OCI-M2 (cell line): Measurements from ENCODE around the gene APEH.

Experiments
- DNase-seq: peaks from one replicate; lab custom pipeline; 2025; ENCODE audit not compliant: unreplicated experiment; lab: John Stamatoyannopoulos, UW

Gene APEH

DNA sequence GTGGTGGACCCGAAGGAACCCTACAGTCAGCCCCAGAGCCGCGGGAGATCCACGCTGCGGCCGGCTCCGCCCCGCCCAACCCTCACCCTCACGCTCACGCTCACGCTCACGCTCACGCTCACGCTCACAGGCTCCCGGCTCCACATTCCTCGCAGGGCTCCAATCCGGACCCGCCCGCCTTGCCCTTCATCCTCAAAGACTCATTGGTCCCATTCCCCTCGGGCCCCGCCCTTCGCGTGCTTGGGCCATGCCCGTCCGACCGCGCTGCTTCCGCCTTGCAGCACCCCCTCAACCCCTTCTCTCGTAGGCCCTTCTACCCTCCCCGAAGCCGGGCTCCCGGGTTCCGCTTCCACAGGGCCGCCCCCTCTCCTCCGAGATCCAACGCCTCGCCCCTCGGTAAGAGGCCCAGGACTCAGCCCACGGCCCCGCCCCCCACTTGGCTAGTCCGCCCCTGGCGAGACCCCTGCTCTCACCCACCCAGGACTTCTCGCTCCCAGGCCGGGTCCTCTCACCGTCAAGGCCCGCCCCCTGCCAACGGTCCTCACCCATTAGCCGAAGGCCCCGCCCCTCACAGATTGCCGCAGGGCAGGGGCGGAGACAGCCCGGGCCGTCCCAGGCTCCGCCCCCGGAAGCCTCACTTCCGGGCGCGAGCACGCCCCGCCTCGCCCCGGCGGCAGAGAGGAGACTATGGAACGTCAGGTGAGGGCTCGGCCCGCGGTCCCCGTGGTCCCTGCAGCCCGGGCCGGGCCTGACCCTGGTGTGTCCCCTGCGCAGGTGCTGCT is at the start of gene APEH:
Gene APEH (plus strand): TSS at position 637 of the 782 bp plus-strand sequence. CDS start 51 bp downstream, at position 688.
- DNase-seq, result no peak

DNA sequence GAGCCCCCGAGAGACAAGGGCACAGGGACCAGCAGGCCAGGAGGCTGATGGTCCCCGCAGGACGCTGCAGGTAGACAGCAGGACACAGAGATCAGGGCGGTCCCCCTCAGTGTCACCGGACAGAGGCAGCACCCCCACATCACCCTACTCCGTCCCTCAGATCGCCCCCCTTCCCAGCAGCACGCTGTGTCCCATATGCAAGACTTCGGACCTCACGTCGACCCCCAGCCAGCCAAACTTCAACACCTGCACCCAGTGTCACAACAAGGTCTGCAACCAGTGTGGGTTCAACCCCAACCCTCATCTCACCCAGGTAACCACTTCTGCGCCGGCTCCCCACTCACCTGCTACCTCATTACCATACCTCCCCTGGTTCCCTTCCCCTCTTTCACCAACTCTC is 49.1 kb upstream of the APEH start:
- DNase-seq, result no peak

DNA sequence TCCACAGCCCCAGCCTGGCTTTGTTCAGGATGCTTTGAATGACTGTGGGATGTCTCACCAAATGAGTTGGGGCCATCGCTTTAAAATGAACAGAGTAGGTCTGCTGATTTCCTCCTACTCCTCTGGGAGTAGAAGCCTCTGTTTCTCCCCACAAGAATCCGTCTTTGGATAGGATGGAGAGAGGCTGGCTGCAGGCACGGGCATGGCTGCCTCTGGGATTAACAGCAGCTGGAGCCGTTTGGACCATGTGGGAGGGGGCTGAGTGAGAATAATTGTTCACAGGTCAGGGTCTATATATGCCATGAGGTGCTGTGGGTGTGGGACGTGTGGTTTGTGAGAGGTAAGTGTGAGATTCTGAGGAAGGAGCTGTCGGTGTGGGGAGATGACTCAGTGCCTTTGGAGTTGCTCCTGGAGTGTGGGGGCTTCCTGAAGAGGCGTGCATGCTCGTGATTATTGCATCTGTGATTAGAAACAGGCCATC is 48.0 kb upstream of the APEH start:
- no peak for DNase-seq

DNA sequence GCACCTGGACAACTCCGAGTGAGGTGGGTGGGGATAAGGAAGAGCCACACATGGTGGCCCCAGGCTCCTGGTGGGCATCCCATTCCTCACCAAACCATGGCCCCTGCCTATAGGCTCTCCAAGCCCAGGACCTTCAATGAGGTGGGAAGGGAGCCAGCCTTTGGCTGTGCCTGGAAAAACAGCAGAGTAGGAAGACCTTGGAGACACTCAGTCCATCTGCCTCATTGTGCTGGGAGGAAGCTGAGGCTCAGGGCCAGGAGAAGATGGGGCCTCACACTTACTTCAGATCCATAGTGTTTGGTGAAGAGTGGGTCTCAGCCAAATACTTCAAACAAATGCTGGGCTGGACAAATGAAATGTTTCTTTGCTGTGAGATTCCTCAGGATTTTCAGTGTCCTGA is 47.4 kb upstream of the APEH start:
- DNase-seq, result no peak

DNA sequence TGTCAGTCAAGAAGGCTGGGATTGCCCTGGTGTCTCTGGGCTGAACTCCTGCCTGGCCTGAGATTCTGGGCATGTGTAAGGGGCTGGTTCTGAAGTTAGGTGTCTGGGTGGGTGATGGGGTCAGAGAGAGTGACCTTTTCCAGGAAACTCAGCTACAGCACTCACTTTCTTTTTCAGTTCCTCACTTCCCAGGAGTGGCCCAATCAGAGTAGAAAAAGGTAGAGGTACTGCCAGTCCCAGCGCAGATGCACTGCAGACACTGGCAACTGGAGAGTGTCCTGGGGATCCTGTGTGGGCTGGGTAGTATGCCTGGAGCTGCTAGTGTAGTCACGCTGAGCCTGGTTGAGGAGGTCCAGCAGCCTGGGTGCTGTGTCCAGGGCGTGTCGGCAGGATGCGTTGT is 46.5 kb upstream of the APEH start:
- DNase-seq, result no peak

DNA sequence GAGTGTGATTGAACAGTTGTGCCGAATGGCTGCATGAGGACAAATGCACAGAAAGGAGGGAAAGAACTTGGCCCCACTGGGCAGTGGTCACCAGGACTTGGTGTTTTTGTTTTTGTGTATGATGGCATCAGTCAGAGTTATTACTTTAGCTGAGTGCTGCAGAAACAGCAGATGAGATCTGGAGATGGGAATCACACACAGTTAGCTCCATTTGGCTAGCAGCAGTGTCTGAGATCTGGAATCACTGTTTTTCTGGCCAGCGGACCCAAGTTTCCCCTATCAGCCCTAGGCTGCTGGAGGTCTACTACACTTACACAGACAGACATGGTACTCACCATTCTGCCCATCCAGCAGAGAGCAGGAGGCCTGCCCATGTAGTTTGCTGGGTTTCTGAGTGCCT is 45.9 kb upstream of the APEH start:
- no peak for DNase-seq

DNA sequence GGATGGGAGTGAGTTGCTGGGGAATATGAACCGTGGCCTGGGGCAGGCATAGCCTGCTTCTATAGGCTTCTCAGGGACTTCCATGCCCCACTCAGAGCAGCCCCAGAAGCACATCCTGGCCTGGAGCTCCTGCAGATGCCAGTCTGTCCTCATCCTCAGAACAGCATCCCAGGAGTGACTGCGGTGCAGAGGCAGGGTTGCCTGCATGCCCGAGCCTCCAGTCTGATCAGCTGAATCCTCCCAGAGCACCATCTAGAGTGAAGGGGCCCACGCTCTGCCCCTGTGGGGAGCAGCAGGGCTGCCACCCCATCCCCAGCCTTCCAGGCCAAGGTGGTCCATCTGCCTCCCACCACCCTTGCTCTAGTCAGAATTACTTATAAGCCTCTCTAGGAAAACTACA is 44.7 kb upstream of the APEH start:
- DNase-seq, result no peak

DNA sequence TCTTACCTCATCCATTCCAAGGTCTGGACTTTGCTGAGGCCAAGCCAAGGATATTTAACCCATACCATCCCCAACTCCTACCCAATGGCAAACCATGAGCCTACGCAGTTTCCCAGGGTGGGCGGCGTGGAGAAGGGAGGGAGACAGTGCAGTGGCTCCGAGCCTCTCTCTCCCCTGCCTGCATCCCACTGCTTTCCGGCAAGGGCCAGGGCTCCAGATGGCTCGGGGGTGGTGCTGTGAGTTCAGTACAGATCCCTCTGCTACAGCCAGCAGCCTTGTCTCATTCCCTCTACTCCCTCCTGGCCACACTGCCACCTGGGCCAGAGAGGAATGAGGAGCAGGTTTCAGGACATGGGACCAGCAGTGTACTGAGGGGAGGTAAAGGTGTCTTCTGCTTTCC is 44.3 kb upstream of the APEH start:
- DNase-seq, result no peak

DNA sequence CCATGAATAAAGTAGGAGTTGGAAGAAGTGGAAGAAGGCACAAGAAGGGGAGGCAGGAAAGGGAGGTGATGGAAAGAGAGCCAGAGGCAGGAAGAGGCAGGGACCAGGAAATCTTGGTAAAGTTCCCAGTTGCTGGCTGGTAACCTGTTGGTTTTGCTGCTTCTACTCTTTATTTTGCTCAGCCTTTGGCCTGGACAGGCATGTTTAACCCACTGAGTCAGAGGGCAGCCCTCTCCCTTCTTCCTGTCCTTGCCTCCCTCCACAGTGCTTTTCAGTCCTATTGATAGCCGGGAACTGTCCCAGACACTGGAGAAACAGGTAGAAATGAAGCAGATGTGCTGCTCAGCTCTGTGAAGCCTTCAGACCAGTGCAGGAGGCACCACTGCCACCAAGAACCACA is 43.4 kb upstream of the APEH start:
- DNase-seq, result no peak

DNA sequence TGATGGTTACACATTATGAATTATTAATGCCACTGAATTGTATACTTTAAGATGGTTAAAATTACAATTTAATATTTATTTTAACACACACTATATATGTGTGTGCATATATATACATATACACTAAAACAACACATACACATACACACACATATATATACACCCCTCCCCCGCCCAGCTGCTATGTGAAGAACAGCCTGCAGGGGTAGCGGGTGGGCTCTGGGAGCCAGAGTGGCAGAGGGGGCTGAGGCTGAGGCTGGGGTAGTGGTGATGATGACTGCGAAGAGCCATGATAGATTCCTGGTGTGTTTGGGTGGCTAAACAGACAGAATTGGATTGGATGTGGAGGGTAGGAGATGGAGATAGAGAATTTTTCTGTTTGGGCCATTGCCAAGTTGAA is 39.4 kb upstream of the APEH start:
- no peak for DNase-seq

DNA sequence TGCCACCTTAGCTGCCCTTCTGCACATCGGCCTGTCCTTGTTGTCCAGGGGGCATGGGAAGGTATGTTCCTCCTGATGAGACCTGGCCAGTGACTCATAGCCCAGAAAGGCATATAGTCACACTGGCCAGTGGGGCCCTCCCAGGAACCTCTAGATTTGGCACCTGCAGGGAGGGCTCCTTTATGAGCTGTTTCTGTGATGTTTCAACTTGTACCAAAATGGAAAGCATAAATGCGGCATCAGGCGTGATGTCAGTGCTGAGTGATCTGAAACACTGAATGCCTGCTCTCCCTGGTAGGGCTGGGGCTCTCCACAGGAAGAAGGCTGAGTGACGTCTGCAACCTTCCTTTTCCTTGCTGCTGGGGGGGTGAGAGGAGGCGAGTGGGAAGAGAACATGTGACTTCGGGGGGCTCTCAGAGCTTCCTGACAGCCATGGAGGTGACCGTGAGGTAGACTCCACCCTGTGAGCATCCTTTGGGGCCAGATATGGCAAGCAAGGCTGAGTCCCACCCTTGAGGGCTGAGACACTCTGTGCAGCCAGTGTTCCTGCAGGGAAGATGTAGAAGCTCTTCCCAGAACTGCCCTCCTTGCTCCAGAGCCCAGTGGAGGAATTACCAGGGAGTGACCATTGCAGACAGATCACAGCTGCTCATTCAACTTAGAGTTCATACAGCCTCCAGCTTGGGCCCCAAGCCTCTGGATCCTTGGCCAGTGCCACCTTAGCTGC is 37.1 kb upstream of the APEH start:
- DNase-seq, result no peak

DNA sequence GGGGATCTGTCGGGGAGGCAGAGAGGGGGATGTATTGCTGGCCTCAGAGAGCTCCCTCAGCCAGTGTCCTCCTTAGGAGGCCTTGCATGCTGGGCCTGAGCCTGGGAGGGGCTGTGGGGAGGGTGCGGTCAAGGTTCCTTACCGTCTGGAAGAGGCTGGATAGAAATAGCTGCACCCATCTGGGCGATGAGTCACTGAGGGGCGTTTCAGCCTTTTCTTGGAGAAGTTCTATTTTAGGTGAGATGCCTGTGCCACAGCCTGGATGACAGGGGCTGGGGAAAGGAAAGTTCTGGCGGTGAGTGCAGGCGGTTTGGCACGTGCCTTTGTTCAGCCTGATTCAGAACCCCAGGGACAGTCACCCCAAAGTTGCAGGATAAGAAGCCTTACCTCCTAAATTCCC is 35.7 kb upstream of the APEH start:
- DNase-seq, result no peak

DNA sequence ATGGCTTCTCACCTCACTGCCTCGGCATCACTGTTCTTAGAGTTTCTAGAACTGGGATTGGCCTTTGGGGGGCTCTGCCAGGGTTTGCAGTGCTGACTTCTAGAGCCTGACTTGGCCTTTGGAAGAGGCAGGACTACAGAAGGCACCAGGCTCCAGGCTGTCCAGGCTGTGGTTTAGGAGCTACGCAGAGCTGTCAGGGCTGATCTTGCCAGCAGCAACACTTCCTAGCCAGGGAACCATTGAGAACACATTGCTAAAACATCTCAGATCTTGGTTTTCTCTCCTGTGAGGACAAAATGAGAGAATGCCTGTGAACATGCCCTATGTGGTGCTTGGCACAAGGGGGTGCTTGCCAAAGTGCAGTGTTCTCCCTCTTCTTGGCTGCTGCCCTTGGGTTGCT is 34.6 kb upstream of the APEH start:
- no peak for DNase-seq

DNA sequence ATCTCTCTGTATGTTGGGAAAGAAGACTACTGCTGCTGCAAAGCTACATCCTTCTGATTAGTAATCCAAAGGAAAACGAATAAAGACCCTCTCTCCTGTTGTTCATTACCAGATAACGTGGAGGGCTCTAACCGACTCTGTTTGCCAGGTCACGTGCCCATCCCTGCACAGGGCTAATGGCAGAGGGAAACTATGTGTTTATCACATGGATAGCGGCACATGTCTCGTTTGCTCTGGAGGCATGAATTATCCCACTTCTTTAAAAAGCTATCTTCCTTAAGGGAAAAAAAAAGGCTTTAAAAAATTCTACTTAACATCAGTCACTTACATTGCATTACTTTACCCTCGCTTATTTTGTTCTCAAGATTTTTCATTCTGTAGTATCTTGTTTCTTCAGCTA is 32.9 kb upstream of the APEH start:
- DNase-seq, result no peak

DNA sequence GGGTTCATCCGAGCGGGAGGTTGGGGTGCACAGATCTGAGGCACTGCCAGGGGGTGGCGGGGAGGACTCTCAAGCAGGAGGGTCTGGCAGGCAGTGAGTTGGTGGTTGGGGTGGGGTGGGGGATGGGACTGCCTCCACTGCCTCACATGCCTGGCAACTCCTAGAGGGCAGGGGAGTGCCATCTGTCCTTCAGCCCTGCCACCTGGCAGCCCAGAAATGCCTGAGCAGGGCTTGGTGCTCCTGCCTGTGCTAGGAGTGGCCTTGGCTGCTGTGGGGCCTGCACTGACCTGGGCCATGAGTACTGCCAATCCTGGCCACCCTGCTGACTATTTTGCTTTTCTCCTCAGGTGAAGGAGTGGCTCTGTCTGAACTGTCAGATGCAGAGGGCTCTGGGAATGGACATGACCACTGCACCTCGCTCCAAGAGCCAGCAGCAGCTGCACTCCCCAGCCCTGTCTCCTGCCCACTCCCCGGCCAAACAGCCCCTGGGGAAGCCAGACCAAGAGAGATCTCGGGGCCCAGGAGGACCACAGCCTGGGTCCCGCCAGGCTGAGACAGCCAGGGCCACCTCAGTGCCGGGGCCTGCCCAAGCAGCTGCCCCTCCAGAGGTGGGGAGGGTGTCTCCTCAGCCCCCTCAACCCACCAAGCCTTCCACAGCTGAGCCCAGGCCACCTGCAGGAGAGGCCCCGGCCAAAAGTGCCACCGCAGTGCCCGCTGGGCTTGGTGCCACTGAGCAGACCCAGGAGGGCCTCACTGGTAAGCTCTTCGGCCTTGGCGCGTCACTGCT is 32.0 kb upstream of the APEH start:
- DNase-seq, result no peak

DNA sequence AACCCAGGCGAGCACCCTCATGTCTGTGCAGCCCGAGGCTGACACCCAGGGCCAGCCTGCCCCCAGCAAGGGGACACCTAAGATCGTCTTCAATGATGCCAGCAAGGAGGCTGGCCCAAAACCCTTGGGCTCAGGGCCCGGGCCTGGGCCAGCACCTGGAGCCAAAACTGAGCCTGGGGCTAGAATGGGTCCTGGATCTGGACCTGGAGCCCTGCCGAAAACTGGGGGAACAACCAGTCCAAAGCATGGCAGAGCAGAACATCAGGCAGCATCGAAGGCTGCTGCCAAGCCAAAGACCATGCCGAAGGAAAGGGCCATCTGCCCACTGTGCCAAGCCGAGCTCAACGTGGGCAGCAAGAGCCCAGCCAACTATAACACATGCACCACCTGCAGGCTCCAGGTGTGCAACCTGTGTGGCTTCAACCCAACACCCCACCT is 31.4 kb upstream of the APEH start:
- no peak for DNase-seq

DNA sequence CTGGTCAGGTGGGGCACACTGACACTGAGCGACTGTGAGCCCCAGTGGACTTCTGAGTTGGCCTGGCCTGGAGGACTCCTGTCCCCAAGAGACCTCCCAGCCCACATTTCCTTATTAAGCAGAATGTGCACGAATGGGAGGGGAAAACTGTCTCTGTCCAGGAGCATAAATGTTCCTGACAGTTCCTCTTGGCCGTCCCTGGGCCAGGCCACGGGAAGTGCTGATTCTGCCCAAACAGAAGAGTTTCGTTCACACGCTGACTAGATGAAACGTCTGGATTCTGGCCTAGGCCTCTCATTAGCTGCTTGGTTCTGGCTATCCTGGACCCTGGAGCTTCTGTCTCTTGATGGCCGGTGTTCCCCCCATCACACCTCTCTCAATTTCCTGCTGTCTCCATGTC is 29.5 kb upstream of the APEH start:
- no peak for DNase-seq

DNA sequence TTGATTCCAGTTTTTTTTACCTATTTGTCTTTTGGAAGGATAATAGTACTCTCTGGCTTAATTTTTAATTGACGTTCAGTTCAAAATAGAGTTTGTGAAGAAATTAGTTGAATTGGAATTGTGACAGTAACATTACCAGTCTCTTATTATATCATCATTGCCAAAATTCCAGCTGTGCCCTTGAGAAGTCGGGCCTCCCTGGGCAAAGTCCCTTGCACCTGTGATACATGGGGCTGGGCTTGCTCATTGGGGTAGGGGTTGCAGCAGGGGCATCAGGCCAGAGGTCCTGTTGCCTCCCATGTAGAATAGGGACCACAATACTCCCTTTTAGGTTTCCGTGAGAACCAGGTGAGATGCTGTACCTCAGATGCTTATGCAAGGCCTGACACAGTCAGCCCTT is 27.9 kb upstream of the APEH start:
- no peak for DNase-seq

DNA sequence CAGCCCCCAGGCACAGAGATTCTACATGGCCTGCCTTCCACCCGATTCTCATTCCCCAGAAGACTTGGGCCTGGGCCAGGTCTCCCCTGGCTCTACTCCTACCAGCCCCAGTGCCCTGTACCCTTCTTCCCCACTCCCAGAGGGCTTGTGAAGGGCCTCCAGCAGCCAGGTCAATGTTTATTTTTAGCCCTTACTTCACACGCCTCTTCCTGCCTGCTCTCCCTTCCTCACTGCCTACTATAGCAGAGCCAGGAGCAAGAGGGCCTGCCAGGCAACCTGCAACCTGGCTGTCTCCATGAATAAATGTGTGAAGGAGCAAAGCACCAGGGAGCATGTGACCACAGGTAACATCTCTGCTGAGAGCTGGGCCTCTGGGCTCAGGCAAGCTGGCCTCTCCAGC is 26.4 kb upstream of the APEH start:
- no peak for DNase-seq

DNA sequence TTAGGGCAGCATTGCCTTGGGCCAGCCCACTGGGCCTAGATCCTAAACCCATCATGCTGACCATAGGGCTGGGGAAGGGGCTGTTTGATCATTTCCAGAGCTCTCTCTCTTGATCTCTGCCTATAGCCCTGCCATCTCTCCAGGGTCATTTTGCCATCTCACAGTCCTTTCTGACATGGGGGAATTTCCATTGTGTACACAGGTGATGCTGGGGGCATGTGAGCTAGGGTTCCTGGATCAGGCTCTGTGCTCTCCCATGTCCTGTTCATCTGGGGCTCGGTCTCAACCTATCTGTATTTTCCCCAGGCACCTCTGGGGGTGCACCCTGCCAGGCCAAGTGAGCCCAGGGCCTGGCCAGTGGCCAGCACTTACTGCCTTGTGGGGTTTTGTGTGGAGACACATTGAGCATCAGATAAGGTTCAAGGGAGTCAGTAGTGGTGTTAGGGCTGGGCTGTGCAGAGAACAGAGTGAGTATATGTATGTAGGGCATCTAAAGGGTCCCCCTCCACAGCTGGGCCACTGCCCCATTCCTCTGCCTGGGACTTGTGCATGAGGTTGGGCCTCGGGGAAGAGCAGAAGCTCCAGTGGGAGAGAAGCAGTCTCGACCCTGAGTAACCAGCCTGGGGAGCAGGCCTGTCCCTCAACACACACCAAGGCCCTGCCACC is 25.7 kb upstream of the APEH start:
- DNase-seq, result no peak

DNA sequence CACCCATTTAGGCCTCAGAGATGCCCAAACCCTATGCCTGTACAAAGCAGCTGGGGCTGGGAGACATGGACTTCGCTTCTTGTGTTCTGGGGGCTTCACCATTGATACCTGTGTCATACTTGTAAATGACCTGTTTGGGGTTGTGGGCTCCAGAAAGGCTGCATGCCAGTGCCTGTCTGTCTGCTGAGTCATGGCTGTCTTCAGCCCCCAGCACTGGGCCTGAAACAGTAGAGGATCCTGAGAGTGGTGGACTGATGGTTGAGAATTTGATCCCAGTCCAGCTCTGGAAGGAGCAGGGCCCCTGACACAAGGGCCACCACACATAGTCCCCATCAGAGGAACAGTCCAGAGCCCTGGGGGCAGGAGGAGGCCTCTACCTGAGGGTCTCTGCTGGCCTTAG is 24.6 kb upstream of the APEH start:
- DNase-seq, result no peak
